Loucy (cell line): Measurements from ENCODE around the gene BARHL1.

Source experiments
- H2AFZ ChIP-seq: fragments of 200-600 bp; sonication (generic); 2 replicates; pipeline ENCODE4 v1.6.0; 2016; ENCODE audit warnings: antibody characterized with exemption, mild to moderate bottlenecking, low read length, moderate library complexity
- H3F3A ChIP-seq: fragments of 200-600 bp; 2 replicates; pipeline ENCODE4 v1.6.0; 2016; ENCODE audit warnings: antibody characterized with exemption, low read depth, mild to moderate bottlenecking
- H3K27me3 ChIP-seq: fragments of 200-600 bp; sonication (generic); 2 replicates; pipeline ENCODE4 v1.6.1; 2014; ENCODE audit warnings: low read length, mild to moderate bottlenecking; ENCODE audit not compliant: insufficient read depth, poor library complexity, severe bottlenecking
- H3K36me3 ChIP-seq: fragments of 200-600 bp; sonication (generic); 2 replicates; pipeline ENCODE4 v1.6.1; 2016; ENCODE audit warnings: low read length; ENCODE audit not compliant: insufficient read depth
- H3K4me1 ChIP-seq: fragments of 200-600 bp; sonication (generic); 2 replicates; pipeline ENCODE4 v1.5.1; 2014; ENCODE audit warnings: low read length, mild to moderate bottlenecking; ENCODE audit not compliant: insufficient read depth, poor library complexity, severe bottlenecking
- H3K4me2 ChIP-seq: fragments of 200-600 bp; sonication (generic); 2 replicates; pipeline ENCODE4 v1.6.0; 2014; ENCODE audit warnings: antibody characterized with exemption, low read length, low read depth, mild to moderate bottlenecking; ENCODE audit not compliant: poor library complexity, severe bottlenecking
- H3K4me3 ChIP-seq: fragments of 200-600 bp; sonication (generic); 2 replicates; pipeline ENCODE4 v1.5.1; 2014; ENCODE audit warnings: low read length, mild to moderate bottlenecking, mixed read lengths; ENCODE audit not compliant: poor library complexity, severe bottlenecking
- H3K79me2 ChIP-seq: fragments of 200-600 bp; sonication (generic); 2 replicates; pipeline ENCODE4 v1.6.1; 2014; ENCODE audit warnings: low read length; ENCODE audit not compliant: insufficient read depth
- H3K9ac ChIP-seq: fragments of 200-600 bp; sonication (generic); 2 replicates; pipeline ENCODE4 v1.6.0; 2014; ENCODE audit warnings: mild to moderate bottlenecking, low read depth, low read length, moderate library complexity; ENCODE audit not compliant: poor library complexity, severe bottlenecking
- H3K9me2 ChIP-seq: fragments of 200-600 bp; sonication (generic); replicated peaks from 2 replicates; pipeline ENCODE4 v1.6.1; 2016; ENCODE audit warnings: low read depth, low read length, mixed read lengths
- H3K9me3 ChIP-seq: fragments of 200-600 bp; sonication (generic); 2 replicates; pipeline ENCODE4 v1.6.1; 2014; ENCODE audit warnings: mild to moderate bottlenecking, antibody characterized with exemption, low read length, low read depth; ENCODE audit not compliant: insufficient read depth
- H4K20me1 ChIP-seq: fragments of 200-600 bp; sonication (generic); 2 replicates; pipeline ENCODE4 v1.6.0; 2014; ENCODE audit warnings: antibody characterized with exemption, low read length, mild to moderate bottlenecking; ENCODE audit not compliant: insufficient read depth, poor library complexity, severe bottlenecking
- CTCF ChIP-seq: fragments of 200-600 bp; sonication (generic); conservative IDR thresholded peaks from 2 replicates; pipeline ENCODE4 v1.5.1; 2014; ENCODE audit warnings: mild to moderate bottlenecking, antibody characterized with exemption, low read length
- EZH2phosphoT487 ChIP-seq: fragments of 200-600 bp; IDR thresholded peaks from 2 replicates; pipeline ENCODE4 v1.6.1; 2018; ENCODE audit warnings: antibody characterized with exemption, mild to moderate bottlenecking, moderate library complexity, borderline replicate concordance

BARHL1 gene

GRCh38 chr9:132610661-132611060 lies 28.3 kb downstream of the BARHL1 start:
- H3K9ac ChIP-seq = no peak overlapping the region
- H3K9me3 ChIP-seq = no peaks in the 10 kb centered on the region
- no peak overlapping the region for H3K4me3 ChIP-seq
- TF ChIP-seq EZH2phosphoT487 (no peak), CTCF (no peak)
- no peaks in the 10 kb centered on the region for H3K27me3 ChIP-seq
- no peaks in the 10 kb centered on the region for H3K4me1 ChIP-seq
- peaks cover 47% of the 10 kb centered on the region; the same call in 1 of the 2 replicates for H3K36me3 ChIP-seq
- no peak overlapping the region for H3K4me2 ChIP-seq
- no peaks in the 10 kb centered on the region for H3K9me2 ChIP-seq
- no peaks in the 10 kb centered on the region for H3F3A ChIP-seq
- H4K20me1 ChIP-seq = no peaks in the 10 kb centered on the region
- H3K79me2 ChIP-seq = no peaks in the 10 kb centered on the region
- H2AFZ ChIP-seq = no peak overlapping the region

GRCh38 chr9:132614324-132614723 lies 31.9 kb downstream of the BARHL1 start:
- H3K36me3 ChIP-seq = peaks cover 51% of the 10 kb centered on the region; the same call in 1 of the 2 replicates
- H3K27me3 ChIP-seq = no peaks in the 10 kb centered on the region
- H3K9ac ChIP-seq = no peak overlapping the region
- no peaks in the 10 kb centered on the region for H3K4me1 ChIP-seq
- TF ChIP-seq EZH2phosphoT487 (no peak), CTCF (no peak)
- H3K9me3 ChIP-seq = no peaks in the 10 kb centered on the region
- no peaks in the 10 kb centered on the region for H3K9me2 ChIP-seq
- H2AFZ ChIP-seq = no peak overlapping the region
- no peak overlapping the region for H3K4me2 ChIP-seq
- H4K20me1 ChIP-seq = no peaks in the 10 kb centered on the region
- H3F3A ChIP-seq = no peaks in the 10 kb centered on the region
- no peaks in the 10 kb centered on the region for H3K79me2 ChIP-seq
- H3K4me3 ChIP-seq = no peak overlapping the region

GRCh38 chr9:132615774-132616173 lies 33.4 kb downstream of the BARHL1 start:
- Histone ChIP-seq H3K27me3 (no peaks in the 10 kb centered on the region), H3K4me2 (no peak overlapping the region), H3K9me3 (no peaks in the 10 kb centered on the region), H3K79me2 (no peaks in the 10 kb centered on the region), H3F3A (no peaks in the 10 kb centered on the region), H3K9ac (no peak overlapping the region), H2AFZ (no peak overlapping the region), H3K36me3 (peaks cover 43% of the 10 kb centered on the region; the same call in 1 of the 2 replicates), H3K4me1 (no peaks in the 10 kb centered on the region), H4K20me1 (no peaks in the 10 kb centered on the region), H3K4me3 (no peak overlapping the region), H3K9me2 (no peaks in the 10 kb centered on the region)
- TF ChIP-seq EZH2phosphoT487 (no peak), CTCF (no peak)
